Endodermal cell (in vitro differentiated cells): ENCODE results near the gene PACRG. TPM values are rescaled to one million over a fixed set of nuclear protein-coding genes. Genes with fewer than 3 reads are reported as not detected.

ENCODE experiments used
- DNase-seq: peaks from one replicate; pipeline ENCODE4 v3.0.0-alpha.2; 2017
- H3K27ac ChIP-seq: 2 replicates; pipeline ENCODE4 v1.5.1; 2013; ENCODE audit warnings: mild to moderate bottlenecking, low read depth, low read length, moderate library complexity
- H3K27me3 ChIP-seq: 2 replicates; pipeline ENCODE4 v1.6.1; 2013; ENCODE audit warnings: mild to moderate bottlenecking, low read length, moderate library complexity; ENCODE audit not compliant: insufficient read depth, control insufficient read depth, poor library complexity, severe bottlenecking
- H3K36me3 ChIP-seq: 2 replicates; pipeline ENCODE4 v1.7.0; 2013; ENCODE audit warnings: mild to moderate bottlenecking, low read length, moderate library complexity; ENCODE audit not compliant: control insufficient read depth, insufficient read depth
- H3K4me1 ChIP-seq: one replicate; pipeline ENCODE4 v1.7.0; 2013; ENCODE audit warnings: low read length; ENCODE audit not compliant: control insufficient read depth, insufficient read depth
- H3K4me3 ChIP-seq: 2 replicates; pipeline ENCODE4 v1.5.1; 2013; ENCODE audit warnings: mild to moderate bottlenecking, low read length, moderate library complexity
- H3K9ac ChIP-seq: 2 replicates; pipeline ENCODE4 v1.6.1; 2013; ENCODE audit warnings: mild to moderate bottlenecking, low read length, moderate library complexity; ENCODE audit not compliant: poor library complexity, severe bottlenecking; ENCODE audit errors: extremely low read depth
- H3K9me3 ChIP-seq: 2 replicates; pipeline ENCODE4 v1.6.1; 2013; ENCODE audit warnings: mild to moderate bottlenecking, low read length, moderate library complexity; ENCODE audit not compliant: control insufficient read depth
- H3K27ac Mint-ChIP-seq: 2 replicates; pipeline ENCODE4 v1.8.0; 2020; ENCODE audit warnings: mixed read lengths
- H3K27me3 Mint-ChIP-seq: 2 replicates; pipeline ENCODE4 v1.8.0; 2021; ENCODE audit warnings: mild to moderate bottlenecking, mixed read lengths; ENCODE audit not compliant: insufficient read depth
- H3K36me3 Mint-ChIP-seq: 2 replicates; pipeline ENCODE4 v1.8.0; 2020; ENCODE audit warnings: low read depth, mixed read lengths
- H3K4me1 Mint-ChIP-seq: 2 replicates; pipeline ENCODE4 v1.8.0; 2020; ENCODE audit warnings: mixed read lengths
- H3K4me3 Mint-ChIP-seq: 2 replicates; pipeline ENCODE4 v1.8.0; 2020; ENCODE audit warnings: mild to moderate bottlenecking, moderate library complexity, mixed read lengths
- H3K9me3 Mint-ChIP-seq: 2 replicates; pipeline ENCODE4 v1.8.0; 2020; ENCODE audit warnings: mild to moderate bottlenecking, mixed read lengths
- CTCF ChIP-seq: fragments of 200-600 bp; sonication (generic); conservative IDR thresholded peaks from 2 replicates; pipeline ENCODE4 v1.5.0; 2021; ENCODE audit warnings: antibody characterized with exemption, mild to moderate bottlenecking
- WGBS, 2 experiments: methylation state at CpG; one replicate each; pipeline versions ENCODE4 v1.1.5 to v1.1.7; 2013; ENCODE audit warnings: missing lambda C conversion rate in 2 of 2, mixed read lengths in 1 of 2; ENCODE audit not compliant: insufficient coverage in 1 of 2, insufficient read length in 1 of 2; 5-methylcytosine and 5-hydroxymethylcytosine counted together
- total RNA-seq, 2 donors: library from RNA; stranded (reverse); fragmentation: NEBNext Ultra II Directional in 1 of 2; extraction: Animal tissue kit (Norgen Biotek cat#: 25700) in 1 of 2; gene quantifications; 2 replicates in 1 of 2; 3 replicates in 1 of 2; pipeline ENCODE4 v1.2.1, GENCODE V29; 2021

Gene PACRG
- total RNA-seq, 2 donors from 2014 or later, result 0.42 to 0.44 TPM

GRCh38 chr6:162921510-162922040 is 193.8 kb downstream of the PACRG start:
- Histone ChIP-seq H3K4me3 (no peak overlapping the region), H3K9ac (no peak overlapping the region), H3K27me3 (no peaks in the 10 kb centered on the region), H3K27ac (no peak overlapping the region), H3K36me3 (no peaks in the 10 kb centered on the region), H3K9me3 (peaks cover 8% of the 10 kb centered on the region), H3K4me1 (no peaks in the 10 kb centered on the region)
- Mint-ChIP-seq H3K27ac (no peak overlapping the region), H3K4me1 (no peaks in the 10 kb centered on the region), H3K9me3 (peaks cover 21% of the 10 kb centered on the region), H3K36me3 (no peaks in the 10 kb centered on the region), H3K4me3 (no peak overlapping the region), H3K27me3 (no peaks in the 10 kb centered on the region)
- no peak for TF ChIP-seq CTCF
- WGBS, 2 experiments, result 97 to 100% methylated on average over 1 to 7 of the region's 7 CpGs
- DNase-seq, result no peak

GRCh38 chr6:162922563-162923166 is 194.9 kb downstream of the PACRG start:
- Mint-ChIP-seq H3K4me3 (no peak overlapping the region), H3K27me3 (no peaks in the 10 kb centered on the region)
- no CpG with 5 or more reads among the region's 1 CpG for WGBS, 2 experiments

GRCh38 chr6:162934844-162935243 is 207.1 kb downstream of the PACRG start:
- no peak for DNase-seq
- Histone ChIP-seq H3K9me3 (peaks cover 15% of the 10 kb centered on the region), H3K36me3 (no peaks in the 10 kb centered on the region), H3K27me3 (no peaks in the 10 kb centered on the region), H3K4me3 (peak overlapping the region; percentile 28), H3K4me1 (no peaks in the 10 kb centered on the region), H3K27ac (no peak overlapping the region), H3K9ac (no peak overlapping the region)
- no peak overlapping the region for H3K27ac Mint-ChIP-seq
- H3K27me3 Mint-ChIP-seq, result no peaks in the 10 kb centered on the region
- H3K4me3 Mint-ChIP-seq, result no peak overlapping the region
- TF ChIP-seq CTCF, result no peak
- H3K36me3 Mint-ChIP-seq, result no peaks in the 10 kb centered on the region
- H3K4me1 Mint-ChIP-seq, result no peaks in the 10 kb centered on the region
- H3K9me3 Mint-ChIP-seq, result peaks cover 27% of the 10 kb centered on the region
- 100% methylated on average over 1 of the region's 1 CpG; no CpG with 5 or more reads in 1 of the 2 experiments for WGBS, 2 experiments

More at GRCh38 chr6:162922563-162923166, 194.9 kb downstream of the PACRG start:
- Mint-ChIP-seq H3K4me1 (no peaks in the 10 kb centered on the region), H3K9me3 (peaks cover 28% of the 10 kb centered on the region), H3K36me3 (no peaks in the 10 kb centered on the region), H3K27ac (no peak overlapping the region)
- Histone ChIP-seq H3K9ac (no peak overlapping the region), H3K27ac (no peak overlapping the region), H3K4me1 (no peaks in the 10 kb centered on the region), H3K27me3 (no peaks in the 10 kb centered on the region), H3K4me3 (no peak overlapping the region), H3K9me3 (peaks cover 8% of the 10 kb centered on the region), H3K36me3 (no peaks in the 10 kb centered on the region)
- no peak for DNase-seq
- no peak for TF ChIP-seq CTCF
